HG03280 (cell line): ENCODE measurements around the gene ZNF444.
"Not testable (repeated sequence)": the region's sequence is repeated elsewhere in the genome, so short reads cannot be mapped to it uniquely, and the experiment has no call there.

ENCODE experiments used
- ATAC-seq: cut with Tn5 transposase; IDR thresholded peaks from one replicate; pipeline ENCODE4 v1.9.1; 2021; ENCODE audit warnings: mild to moderate bottlenecking, moderate library complexity; ENCODE audit not compliant: unreplicated experiment

ZNF444 gene

GRCh38 chr19:56174550-56174949, 33.5 kb downstream of the ZNF444 start:
- ATAC-seq = no peak

GRCh38 chr19:56175861-56176307, 34.8 kb downstream of the ZNF444 start, which contains the start of gene GALP:
GALP (plus strand) TSS chr19:56176008; CDS start chr19:56177109, 1,101 bp downstream.
- not testable (repeated sequence) for ATAC-seq

GRCh38 chr19:56176310-56176709, 35.2 kb downstream of the ZNF444 start:
- not testable (repeated sequence) for ATAC-seq

- ATAC-seq = no peak
Observed at GRCh38 chr19:56176881-56177280, 35.8 kb downstream of the ZNF444 start.

- no peak for ATAC-seq
Observed at GRCh38 chr19:56177564-56178243, 36.6 kb downstream of the ZNF444 start.

- ATAC-seq = no peak
Observed at GRCh38 chr19:56189785-56190184, 48.7 kb downstream of the ZNF444 start.

GRCh38 chr19:56191115-56191514, 50.0 kb downstream of the ZNF444 start:
- no peak for ATAC-seq

- no peak for ATAC-seq
Observed at GRCh38 chr19:56191711-56192110, 50.6 kb downstream of the ZNF444 start.

- no peak for ATAC-seq
Observed at GRCh38 chr19:56193981-56194640, 53.0 kb downstream of the ZNF444 start.

GRCh38 chr19:56197646-56198045, 56.6 kb downstream of the ZNF444 start, which contains the start of gene ZSCAN5B:
ZSCAN5B (minus strand) TSS chr19:56197783; CDS start chr19:56193052, 4,731 bp downstream.
- not testable (repeated sequence) for ATAC-seq

GRCh38 chr19:56199687-56200086, 58.6 kb downstream of the ZNF444 start:
- no peak for ATAC-seq

GRCh38 chr19:56201973-56202372, 60.9 kb downstream of the ZNF444 start, which contains the start of gene ZSCAN5C:
ZSCAN5C (plus strand) TSS chr19:56202273; CDS start chr19:56205914, 3,641 bp downstream.
- no peak for ATAC-seq

- ATAC-seq = not testable (repeated sequence)
Observed at GRCh38 chr19:56207581-56207980, 66.5 kb downstream of the ZNF444 start.

- no peak for ATAC-seq
Observed at GRCh38 chr19:56209091-56209490, 68.0 kb downstream of the ZNF444 start.

GRCh38 chr19:56210036-56210435, 68.9 kb downstream of the ZNF444 start:
- not testable (repeated sequence) for ATAC-seq
